ENCODE measurements around the gene ATOH8.

ATOH8 gene

GRCh38 chr2:85753035-85753524 lies 711 bp upstream of the ATOH8 start:
- no peak for DNase-seq (ENCODE audit: low read depth in 3 of 3, low spot score in 1 of 3)

GRCh38 chr2:85754313-85755095 lies 713 bp downstream of the ATOH8 start:
- no peak for DNase-seq (ENCODE audit: low read depth in 3 of 3, low spot score in 1 of 3)

GRCh38 chr2:85755122-85756027 lies 1.6 kb downstream of the ATOH8 start:
- no peak for DNase-seq (ENCODE audit: low read depth in 3 of 3, low spot score in 1 of 3)

GRCh38 chr2:85756195-85756594 lies 2.4 kb downstream of the ATOH8 start:
- DNase-seq (ENCODE audit: low read depth in 3 of 3, low spot score in 1 of 3) = no peak

GRCh38 chr2:85756822-85757435 lies 3.1 kb downstream of the ATOH8 start:
- DNase-seq (ENCODE audit: low read depth in 3 of 3, low spot score in 1 of 3) = no peak

GRCh38 chr2:85757860-85758259 lies 4.1 kb downstream of the ATOH8 start:
- no peak for DNase-seq (ENCODE audit: low read depth in 3 of 3, low spot score in 1 of 3)

GRCh38 chr2:85758361-85759256 lies 4.8 kb downstream of the ATOH8 start:
- no peak for DNase-seq (ENCODE audit: low read depth in 3 of 3, low spot score in 1 of 3)

GRCh38 chr2:85759257-85759613 lies 5.4 kb downstream of the ATOH8 start:
- DNase-seq (ENCODE audit: low read depth in 3 of 3, low spot score in 1 of 3) = no peak

GRCh38 chr2:85760371-85760770 lies 6.6 kb downstream of the ATOH8 start:
- DNase-seq (ENCODE audit: low read depth in 3 of 3, low spot score in 1 of 3) = no peak

GRCh38 chr2:85760872-85761271 lies 7.1 kb downstream of the ATOH8 start:
- DNase-seq (ENCODE audit: low read depth in 3 of 3, low spot score in 1 of 3) = no peak

GRCh38 chr2:85761512-85761944 lies 7.7 kb downstream of the ATOH8 start:
- DNase-seq (ENCODE audit: low read depth in 3 of 3, low spot score in 1 of 3) = no peak

GRCh38 chr2:85761946-85762345 lies 8.2 kb downstream of the ATOH8 start:
- DNase-seq (ENCODE audit: low read depth in 3 of 3, low spot score in 1 of 3) = no peak

GRCh38 chr2:85763132-85763531 lies 9.3 kb downstream of the ATOH8 start:
- no peak for DNase-seq (ENCODE audit: low read depth in 3 of 3, low spot score in 1 of 3)

- no peak for DNase-seq (ENCODE audit: low read depth in 3 of 3, low spot score in 1 of 3)
Observed at GRCh38 chr2:85763831-85764230, 10.0 kb downstream of the ATOH8 start.

GRCh38 chr2:85765081-85765731 lies 11.4 kb downstream of the ATOH8 start:
- no peak for DNase-seq (ENCODE audit: low read depth in 3 of 3, low spot score in 1 of 3)

- DNase-seq (ENCODE audit: low read depth in 3 of 3, low spot score in 1 of 3) = no peak
Observed at GRCh38 chr2:85766229-85766628, 12.4 kb downstream of the ATOH8 start.

- DNase-seq (ENCODE audit: low read depth in 3 of 3, low spot score in 1 of 3) = no peak
Observed at GRCh38 chr2:85767803-85768665, 14.2 kb downstream of the ATOH8 start.

GRCh38 chr2:85768713-85769112 lies 14.9 kb downstream of the ATOH8 start:
- DNase-seq (ENCODE audit: low read depth in 3 of 3, low spot score in 1 of 3) = no peak

All from stimulated activated CD4-positive, alpha-beta T cell treated with anti-CD3 and anti-CD28 coated beads, TNF-alpha, amount 100 ng/mL, for 1 hour (primary cell).